ENCODE data around the gene COX7C. TPM values are rescaled to one million over a fixed set of nuclear protein-coding genes. Genes with fewer than 3 reads are reported as not detected.

Gene COX7C
- total RNA-seq, 1 experiment from 2014 or later: 659 TPM

DNA sequence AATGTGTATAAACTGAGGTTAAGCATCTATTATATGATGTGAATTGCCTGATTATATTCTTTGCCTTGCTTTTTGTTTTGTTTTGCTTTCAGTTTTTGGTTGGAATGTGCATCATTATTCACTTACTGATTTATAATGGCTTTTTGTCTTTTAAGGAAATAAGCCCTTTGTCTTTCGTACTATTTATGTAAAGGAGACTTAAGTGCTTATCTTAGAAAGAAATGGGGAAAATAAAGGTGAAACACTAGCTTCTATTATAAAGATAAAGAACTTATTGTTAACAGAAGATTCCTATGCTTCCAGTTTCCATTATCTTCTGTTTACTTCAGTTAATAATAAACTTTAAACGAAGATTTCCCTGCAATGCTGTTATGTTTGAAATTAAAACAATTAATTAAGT, 23.3 kb downstream of the COX7C start:
- intact Hi-C loops (cut with micrococcal nuclease): no loop called here
- TF ChIP-seq EZH2phosphoT487 (IDR thresholded peaks at IDR 0.05; ENCODE audit: borderline replicate concordance, low read length) (no peak), EZH2 (IDR thresholded peaks at IDR 0.05; ENCODE audit: low read length, unreplicated experiment) (no peak)
- TF ChIP-seq, protein P1, sequence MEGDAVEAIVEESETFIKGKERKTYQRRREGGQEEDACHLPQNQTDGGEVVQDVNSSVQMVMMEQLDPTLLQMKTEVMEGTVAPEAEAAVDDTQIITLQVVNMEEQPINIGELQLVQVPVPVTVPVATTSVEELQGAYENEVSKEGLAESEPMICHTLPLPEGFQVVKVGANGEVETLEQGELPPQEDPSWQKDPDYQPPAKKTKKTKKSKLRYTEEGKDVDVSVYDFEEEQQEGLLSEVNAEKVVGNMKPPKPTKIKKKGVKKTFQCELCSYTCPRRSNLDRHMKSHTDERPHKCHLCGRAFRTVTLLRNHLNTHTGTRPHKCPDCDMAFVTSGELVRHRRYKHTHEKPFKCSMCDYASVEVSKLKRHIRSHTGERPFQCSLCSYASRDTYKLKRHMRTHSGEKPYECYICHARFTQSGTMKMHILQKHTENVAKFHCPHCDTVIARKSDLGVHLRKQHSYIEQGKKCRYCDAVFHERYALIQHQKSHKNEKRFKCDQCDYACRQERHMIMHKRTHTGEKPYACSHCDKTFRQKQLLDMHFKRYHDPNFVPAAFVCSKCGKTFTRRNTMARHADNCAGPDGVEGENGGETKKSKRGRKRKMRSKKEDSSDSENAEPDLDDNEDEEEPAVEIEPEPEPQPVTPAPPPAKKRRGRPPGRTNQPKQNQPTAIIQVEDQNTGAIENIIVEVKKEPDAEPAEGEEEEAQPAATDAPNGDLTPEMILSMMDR (conservative IDR thresholded peaks at IDR 0.05; ENCODE audit: low read depth, low read length): no peak
- no peak overlapping the region for H2AFZ ChIP-seq (ENCODE audit: low read length)
- no peaks in the 10 kb centered on the region for H3K9me3 ChIP-seq (ENCODE audit: low read length)
- ATAC-seq (no peak), DNase-seq (no peak)
- no peaks in the 10 kb centered on the region for H4K20me1 ChIP-seq (ENCODE audit: low read length)
- H3K36me3 ChIP-seq (ENCODE audit: low read depth, low read length): no peaks in the 10 kb centered on the region
- no peaks in the 10 kb centered on the region for H3K9me2 ChIP-seq (replicated peaks; ENCODE audit: low read length)
- ChIA-PET POLR2A (ENCODE audit: unreplicated experiment) (no interaction called here), CTCF (no interaction called here)
- H3K27me3 ChIP-seq (ENCODE audit: low read length): peaks cover 19% of the 10 kb centered on the region
- no peaks in the 10 kb centered on the region for H3K4me1 ChIP-seq (ENCODE audit: insufficient read depth, low read length)
- H3F3A ChIP-seq (ENCODE audit: low read length, unreplicated experiment): no peaks in the 10 kb centered on the region
- H3K4me3 ChIP-seq (ENCODE audit: low read length): no peak overlapping the region
- H3K27ac ChIP-seq (ENCODE audit: low read length): no peak overlapping the region
- no peak overlapping the region for H3K9ac ChIP-seq (ENCODE audit: low read length)
- BruUV-seq (replicated peaks): no TSS peak
- H3K79me2 ChIP-seq (ENCODE audit: low read length): no peaks in the 10 kb centered on the region
- H3K4me2 ChIP-seq (ENCODE audit: low read length): no peak overlapping the region

DNA sequence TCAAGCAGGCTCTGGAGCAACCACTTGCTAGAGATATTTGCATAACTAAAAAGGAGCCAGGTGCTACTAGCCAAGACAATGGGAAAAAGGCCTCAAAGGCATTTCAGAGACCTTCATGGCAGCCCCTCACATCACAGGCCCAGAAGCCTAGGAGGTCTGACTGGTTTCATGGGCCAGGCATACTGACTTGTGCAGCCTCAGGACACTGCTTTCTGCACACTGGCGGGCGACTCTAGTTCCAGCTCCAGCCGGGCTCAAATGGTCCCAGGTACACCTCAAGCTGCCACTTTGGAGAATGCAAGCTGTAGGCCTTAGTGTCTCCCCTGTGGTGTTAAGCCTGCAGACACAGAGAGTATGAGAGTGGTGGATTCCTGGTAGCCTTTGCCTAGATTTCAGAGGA, 27.1 kb downstream of the COX7C start:
- ChIA-PET POLR2A (ENCODE audit: unreplicated experiment) (no interaction called here), CTCF (no interaction called here)
- Histone ChIP-seq H3K4me1 (ENCODE audit: insufficient read depth, low read length) (no peaks in the 10 kb centered on the region), H3K4me3 (ENCODE audit: low read length) (no peak overlapping the region), H3K27ac (ENCODE audit: low read length) (no peak overlapping the region), H3K9ac (ENCODE audit: low read length) (no peak overlapping the region), H2AFZ (ENCODE audit: low read length) (no peak overlapping the region), H3K9me2 (replicated peaks; ENCODE audit: low read length) (no peaks in the 10 kb centered on the region), H3K79me2 (ENCODE audit: low read length) (no peaks in the 10 kb centered on the region), H4K20me1 (ENCODE audit: low read length) (no peaks in the 10 kb centered on the region), H3F3A (ENCODE audit: low read length, unreplicated experiment) (no peaks in the 10 kb centered on the region), H3K9me3 (ENCODE audit: low read length) (no peaks in the 10 kb centered on the region), H3K27me3 (ENCODE audit: low read length) (peaks cover 5% of the 10 kb centered on the region; the same call in 1 of the 2 replicates), H3K4me2 (ENCODE audit: low read length) (no peak overlapping the region), H3K36me3 (ENCODE audit: low read depth, low read length) (no peaks in the 10 kb centered on the region)
- no peak for TF ChIP-seq EZH2phosphoT487 (IDR thresholded peaks at IDR 0.05; ENCODE audit: borderline replicate concordance, low read length)
- TF ChIP-seq EZH2 (IDR thresholded peaks at IDR 0.05; ENCODE audit: low read length, unreplicated experiment): no peak
- TF ChIP-seq, protein P1 (conservative IDR thresholded peaks at IDR 0.05; ENCODE audit: low read depth, low read length): no peak
- no peak for DNase-seq
- no TSS peak for BruUV-seq (replicated peaks)
- intact Hi-C loops (cut with micrococcal nuclease): no loop called here
- ATAC-seq: no peak

DNA sequence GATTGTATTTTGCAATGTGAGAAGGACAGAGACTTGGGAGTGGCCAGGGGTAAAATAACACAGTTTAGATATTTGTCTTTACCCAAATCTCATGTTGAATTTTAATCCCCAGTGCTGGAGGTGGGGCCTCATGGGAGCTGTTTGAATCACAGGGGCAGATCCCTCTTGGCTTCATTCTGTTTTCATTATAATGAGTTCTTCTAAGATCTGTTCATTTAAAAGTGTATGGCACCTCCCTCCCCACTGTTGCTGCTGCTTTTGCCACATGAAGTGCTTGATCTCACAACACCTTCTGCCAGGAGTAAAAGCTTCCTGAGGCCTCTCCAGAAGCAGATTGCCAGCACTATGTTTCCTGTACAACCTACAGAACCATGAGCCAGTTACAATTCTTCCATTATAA, 28.1 kb downstream of the COX7C start:
- no peaks in the 10 kb centered on the region for H3F3A ChIP-seq (ENCODE audit: low read length, unreplicated experiment)
- intact Hi-C loops (cut with micrococcal nuclease): no loop called here
- no peaks in the 10 kb centered on the region for H3K79me2 ChIP-seq (ENCODE audit: low read length)
- DNase-seq: no peak
- H3K27ac ChIP-seq (ENCODE audit: low read length): no peak overlapping the region
- CTCF ChIA-PET: no interaction called here
- no peaks in the 10 kb centered on the region for H3K9me3 ChIP-seq (ENCODE audit: low read length)
- POLR2A ChIA-PET (ENCODE audit: unreplicated experiment): no interaction called here
- H3K4me1 ChIP-seq (ENCODE audit: insufficient read depth, low read length): no peaks in the 10 kb centered on the region
- H3K4me3 ChIP-seq (ENCODE audit: low read length): no peak overlapping the region
- H3K27me3 ChIP-seq (ENCODE audit: low read length): no peaks in the 10 kb centered on the region; the same call in 1 of the 2 replicates
- H3K4me2 ChIP-seq (ENCODE audit: low read length): no peak overlapping the region
- no peaks in the 10 kb centered on the region for H3K9me2 ChIP-seq (replicated peaks; ENCODE audit: low read length)
- TF ChIP-seq EZH2 (IDR thresholded peaks at IDR 0.05; ENCODE audit: low read length, unreplicated experiment) (no peak), EZH2phosphoT487 (IDR thresholded peaks at IDR 0.05; ENCODE audit: borderline replicate concordance, low read length) (no peak)
- TF ChIP-seq, protein P1 (conservative IDR thresholded peaks at IDR 0.05; ENCODE audit: low read depth, low read length): no peak
- no peaks in the 10 kb centered on the region for H4K20me1 ChIP-seq (ENCODE audit: low read length)
- H3K9ac ChIP-seq (ENCODE audit: low read length): no peak overlapping the region
- BruUV-seq (replicated peaks): no TSS peak
- H2AFZ ChIP-seq (ENCODE audit: low read length): no peak overlapping the region
- ATAC-seq: no peak
- no peaks in the 10 kb centered on the region for H3K36me3 ChIP-seq (ENCODE audit: low read depth, low read length)

All from PC-3 (cell line).